Sigmoid colon (tissue), 4 donors: Measurements from ENCODE around the gene MCF2L.

Source experiments
- CTCF ChIP-seq, 4 experiments: fragments of 450-650 bp in 3 of 4; fragments of 200-600 bp in 1 of 4; IDR thresholded peaks; one replicate each; pipeline ENCODE4 v1.5.1; 2016 to 2019; ENCODE audit warnings: antibody characterized with exemption in 4 of 4, mild to moderate bottlenecking in 3 of 4, moderate library complexity in 2 of 4
- POLR2A ChIP-seq, 2 donors: fragments of 450-650 bp; IDR thresholded peaks; one replicate each; pipeline ENCODE4 v1.6.1; 2016; ENCODE audit warnings: antibody characterized with exemption in 2 of 2, mild to moderate bottlenecking in 2 of 2, moderate library complexity in 2 of 2
- POLR2AphosphoS5 ChIP-seq, 4 donors: sonication (generic); formaldehyde crosslinking; IDR thresholded peaks; one replicate each; pipeline ENCODE4 v1.6.1; 2017; ENCODE audit warnings: antibody characterized with exemption in 4 of 4

- TF ChIP-seq CTCF (IDR thresholded peaks at IDR 0.05) (no peak), POLR2A (IDR thresholded peaks at IDR 0.05) (no peak), POLR2AphosphoS5 (IDR thresholded peaks at IDR 0.05) (no peak)
Observed at GRCh38 chr13:113049981-113050380, 81.0 kb downstream of the MCF2L start.
